LNCAP (cell line): Measurements from ENCODE around the gene NFAT5.

Experiments used
- TF ChIP-seq, protein P1 (sequence below): fragments of 450-650 bp; IDR thresholded peaks from 2 replicates; pipeline ENCODE4 v1.5.1; 2017; ENCODE audit warnings: mild to moderate bottlenecking

The NFAT5 gene

DNA sequence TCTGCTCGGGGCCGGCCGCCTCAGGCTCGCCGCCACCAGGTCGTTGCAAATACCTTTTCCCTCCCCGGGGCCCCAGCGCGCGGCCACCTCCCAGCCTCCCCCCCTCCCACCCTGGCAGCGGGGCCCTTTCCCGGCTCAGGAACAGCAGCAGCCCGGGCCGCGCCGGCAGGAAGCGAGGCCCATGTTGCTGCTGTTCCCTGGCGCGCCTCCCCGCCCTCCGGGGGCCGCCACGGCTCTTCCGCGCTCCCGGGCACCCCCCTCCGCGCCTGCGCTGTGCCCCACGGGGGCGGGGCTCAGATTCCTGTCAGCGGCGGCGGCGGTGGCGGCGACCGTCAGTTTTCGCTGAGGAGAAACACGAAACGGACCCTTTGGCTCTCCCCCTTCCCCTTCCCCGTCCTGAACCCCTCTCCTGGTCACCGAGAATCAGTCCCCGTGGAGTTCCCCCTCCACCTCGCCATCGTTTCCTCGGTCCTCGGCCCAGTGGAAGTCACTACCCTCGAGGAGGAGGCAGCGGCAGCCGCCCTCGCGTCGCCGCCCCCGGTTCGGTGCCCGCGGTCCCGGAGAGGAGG lies at the start of gene NFAT5:
Gene NFAT5, plus strand, starts transcription at position 296 of the 569 bp plus-strand sequence. CDS start 336 bp downstream, outside the sequence.
- TF ChIP-seq, protein P1, sequence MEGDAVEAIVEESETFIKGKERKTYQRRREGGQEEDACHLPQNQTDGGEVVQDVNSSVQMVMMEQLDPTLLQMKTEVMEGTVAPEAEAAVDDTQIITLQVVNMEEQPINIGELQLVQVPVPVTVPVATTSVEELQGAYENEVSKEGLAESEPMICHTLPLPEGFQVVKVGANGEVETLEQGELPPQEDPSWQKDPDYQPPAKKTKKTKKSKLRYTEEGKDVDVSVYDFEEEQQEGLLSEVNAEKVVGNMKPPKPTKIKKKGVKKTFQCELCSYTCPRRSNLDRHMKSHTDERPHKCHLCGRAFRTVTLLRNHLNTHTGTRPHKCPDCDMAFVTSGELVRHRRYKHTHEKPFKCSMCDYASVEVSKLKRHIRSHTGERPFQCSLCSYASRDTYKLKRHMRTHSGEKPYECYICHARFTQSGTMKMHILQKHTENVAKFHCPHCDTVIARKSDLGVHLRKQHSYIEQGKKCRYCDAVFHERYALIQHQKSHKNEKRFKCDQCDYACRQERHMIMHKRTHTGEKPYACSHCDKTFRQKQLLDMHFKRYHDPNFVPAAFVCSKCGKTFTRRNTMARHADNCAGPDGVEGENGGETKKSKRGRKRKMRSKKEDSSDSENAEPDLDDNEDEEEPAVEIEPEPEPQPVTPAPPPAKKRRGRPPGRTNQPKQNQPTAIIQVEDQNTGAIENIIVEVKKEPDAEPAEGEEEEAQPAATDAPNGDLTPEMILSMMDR, result no peak

- TF ChIP-seq, protein P1, result no peak
Observed at GRCh38 chr16:69520413-69520799, 45.4 kb upstream of the NFAT5 start.

GRCh38 chr16:69520800-69521602 lies 44.8 kb upstream of the NFAT5 start:
- TF ChIP-seq, protein P1, result no peak

GRCh38 chr16:69522041-69522578 lies 43.7 kb upstream of the NFAT5 start:
- TF ChIP-seq, protein P1, result no peak

DNA sequence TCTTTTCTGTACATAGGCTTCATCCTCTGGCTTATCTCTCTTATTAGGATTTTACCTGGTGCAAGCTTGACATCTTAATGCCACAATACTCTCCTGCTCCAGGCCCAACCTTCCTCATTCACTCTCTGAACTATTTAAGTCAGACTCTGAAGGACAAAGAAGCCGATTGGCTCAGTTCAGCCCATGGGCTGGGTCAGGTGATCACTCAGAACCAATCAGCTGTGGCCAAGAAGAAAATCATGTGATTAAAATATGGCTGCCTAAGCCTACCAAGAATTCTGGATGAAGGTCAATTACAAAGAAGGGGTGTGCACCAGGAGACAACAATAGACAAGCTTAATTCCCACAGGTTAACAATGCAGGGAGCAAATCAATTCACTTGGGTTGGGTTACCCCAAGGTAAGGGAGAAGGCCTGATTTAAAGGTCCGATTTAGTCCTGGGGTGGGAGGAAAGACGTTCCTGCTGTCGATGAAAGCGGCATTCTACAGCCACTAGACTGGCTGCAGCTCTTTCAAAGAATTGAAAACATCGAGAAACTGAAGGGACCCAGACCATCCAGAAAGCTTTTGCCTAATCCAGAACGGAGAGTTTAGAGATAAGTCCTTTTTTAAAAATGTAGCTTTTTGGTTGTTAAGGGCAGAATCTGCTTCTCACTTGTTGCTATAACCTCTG lies 42.9 kb upstream of the NFAT5 start:
- TF ChIP-seq, protein P1, result no peak

- TF ChIP-seq, protein P1, result no peak
Observed at GRCh38 chr16:69523566-69524305, 42.0 kb upstream of the NFAT5 start.
